HuH-7 (cell line): Measurements from ENCODE around the gene OR52D1.

Experiments used
- DNase-seq: peaks from one replicate; pipeline ENCODE4 v3.0.0; 2011; ENCODE audit warnings: low spot score

OR52D1 gene

DNA sequence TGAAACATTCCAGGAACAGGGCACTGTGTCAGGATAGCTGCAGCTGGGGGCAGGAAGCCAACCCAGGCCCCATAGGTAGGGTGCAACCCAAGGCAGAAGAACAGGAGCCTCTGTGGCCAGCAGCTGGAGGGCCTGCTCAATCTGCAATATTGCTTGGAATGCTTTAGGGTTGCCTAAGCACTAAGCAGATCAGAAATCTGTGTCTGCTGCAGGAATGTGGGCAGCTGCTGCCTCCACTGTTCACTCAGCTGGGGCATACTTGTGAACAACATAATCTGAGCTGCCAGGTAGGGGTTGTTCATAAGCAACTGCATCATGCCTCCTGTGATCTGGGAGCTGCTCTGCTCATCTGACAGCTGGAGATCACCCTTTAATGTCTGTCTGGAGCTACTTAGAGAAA is 26.4 kb downstream of the OR52D1 start:
- no peak for DNase-seq

GRCh38 chr11:5516599-5516998 is 28.1 kb downstream of the OR52D1 start, which contains the start of gene UBQLNL:
TSS of gene UBQLNL (minus strand) at chr11:5516699. CDS start at chr11:5516441, 258 bp downstream.
- DNase-seq = no peak

DNA sequence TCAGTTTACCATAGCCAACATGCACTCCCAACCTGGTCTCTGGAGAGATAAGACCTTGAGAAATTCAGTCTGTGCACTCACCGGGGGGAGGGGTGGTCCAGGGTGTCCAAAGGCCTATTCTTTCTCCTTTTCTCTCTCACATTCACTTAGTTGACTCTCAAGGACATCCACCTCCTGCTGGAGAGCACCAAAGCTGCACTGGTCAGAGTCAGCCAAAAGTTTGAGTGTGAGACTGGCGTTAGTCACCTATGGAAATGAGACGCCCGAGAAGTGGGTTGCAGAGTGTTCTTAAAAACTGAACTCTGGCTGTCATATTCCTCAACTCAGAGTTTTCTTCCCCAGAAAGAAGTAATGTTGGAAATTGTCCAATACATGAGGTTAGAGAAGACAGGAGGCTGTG is 33.1 kb downstream of the OR52D1 start:
- DNase-seq = no peak

DNA sequence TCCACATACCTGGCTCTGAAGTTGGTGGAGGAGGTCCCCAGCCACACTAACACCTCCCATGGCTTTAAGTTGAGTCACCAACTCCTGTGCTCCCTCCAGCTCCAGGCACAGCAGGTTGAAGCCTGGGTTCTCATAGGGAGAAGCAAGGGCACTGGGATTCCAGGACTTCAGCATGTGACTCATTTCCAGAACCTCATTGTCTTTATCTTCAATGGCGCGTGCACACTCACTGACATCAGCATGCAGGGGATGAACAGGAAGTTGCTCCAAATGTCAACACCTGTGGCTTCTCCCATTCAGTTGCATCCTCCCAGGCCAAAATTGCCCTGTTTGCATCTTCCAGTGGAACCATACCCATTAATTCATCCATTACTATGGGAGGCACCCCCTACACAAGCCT is 33.8 kb downstream of the OR52D1 start:
- DNase-seq = no peak

DNA sequence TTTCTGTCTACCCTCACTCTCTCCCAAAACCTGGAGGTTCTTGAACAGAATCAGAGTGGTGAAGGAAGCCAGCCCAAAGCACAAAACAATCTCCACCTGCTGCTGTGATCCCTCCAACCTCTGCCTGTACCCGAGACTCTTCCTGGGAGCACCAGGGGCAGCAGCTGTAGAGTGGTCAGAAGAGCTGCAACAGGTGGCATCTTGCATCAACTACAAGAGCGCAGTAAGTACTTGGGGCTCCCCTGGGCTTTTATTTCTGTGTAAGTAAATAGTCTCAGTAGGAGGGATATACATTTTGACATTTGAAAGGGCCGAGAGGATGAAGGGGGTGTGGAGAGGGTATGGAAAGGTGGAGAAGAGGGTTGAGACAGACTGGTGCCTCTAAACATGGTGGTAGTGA is 36.3 kb downstream of the OR52D1 start:
- DNase-seq = no peak

- no peak for DNase-seq
Measured at GRCh38 chr11:5527716-5528115, 39.2 kb downstream of the OR52D1 start.

DNA sequence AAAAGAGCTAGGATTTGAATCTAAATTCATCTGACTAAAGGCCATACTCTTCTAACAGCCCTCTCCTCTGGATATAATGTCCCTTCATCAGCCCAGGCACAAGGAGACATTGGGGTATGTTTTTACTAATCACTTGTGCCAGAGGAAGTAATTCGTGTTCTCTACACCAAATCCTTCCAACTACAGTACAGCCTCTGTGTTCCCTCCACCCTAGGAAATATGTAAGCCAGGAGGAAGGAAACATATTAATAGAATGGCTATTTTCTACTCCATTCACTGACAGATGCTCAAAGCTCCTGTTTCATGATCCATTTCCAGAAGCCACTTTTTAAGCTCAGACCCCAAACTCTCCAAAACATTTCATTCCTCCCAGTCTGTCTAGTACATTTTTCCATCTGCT is 40.0 kb downstream of the OR52D1 start:
- DNase-seq = no peak

DNA sequence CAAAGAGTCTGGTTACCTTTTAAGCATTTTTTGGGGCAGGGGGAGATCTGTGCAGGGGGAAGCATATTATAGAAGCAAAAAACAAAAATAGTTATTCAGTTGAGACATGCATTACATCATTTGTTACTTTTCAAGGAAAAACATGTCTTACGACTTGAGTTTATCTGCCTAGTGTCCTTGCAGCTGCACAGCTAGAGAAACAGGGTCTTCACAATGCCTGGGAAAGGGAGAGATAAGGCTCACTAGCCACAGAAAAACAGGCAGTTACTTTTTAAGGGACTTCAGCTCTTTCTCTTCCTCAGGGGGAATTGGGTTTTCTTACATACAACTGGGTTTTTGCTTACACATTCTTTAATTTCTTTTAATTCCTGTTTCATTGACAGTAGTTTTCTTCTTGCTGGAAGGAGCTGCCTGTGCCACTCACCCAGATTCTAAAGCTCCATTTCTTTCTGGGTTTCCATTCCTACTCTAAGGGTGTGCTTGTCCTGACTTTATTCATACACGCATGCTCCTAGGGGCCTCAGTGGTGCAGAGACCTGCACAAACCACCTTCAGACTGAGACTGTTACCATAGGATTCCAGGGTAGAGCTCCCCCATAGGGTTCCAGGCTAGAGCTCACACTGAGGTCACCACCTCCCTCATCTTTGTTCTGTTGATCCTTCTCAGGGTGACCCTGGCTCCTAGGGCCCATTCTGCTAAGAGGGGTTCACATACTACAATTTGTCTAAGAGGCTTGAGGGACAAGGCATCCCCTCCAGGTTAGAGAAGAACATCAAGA is 42.8 kb downstream of the OR52D1 start:
- no peak for DNase-seq

DNA sequence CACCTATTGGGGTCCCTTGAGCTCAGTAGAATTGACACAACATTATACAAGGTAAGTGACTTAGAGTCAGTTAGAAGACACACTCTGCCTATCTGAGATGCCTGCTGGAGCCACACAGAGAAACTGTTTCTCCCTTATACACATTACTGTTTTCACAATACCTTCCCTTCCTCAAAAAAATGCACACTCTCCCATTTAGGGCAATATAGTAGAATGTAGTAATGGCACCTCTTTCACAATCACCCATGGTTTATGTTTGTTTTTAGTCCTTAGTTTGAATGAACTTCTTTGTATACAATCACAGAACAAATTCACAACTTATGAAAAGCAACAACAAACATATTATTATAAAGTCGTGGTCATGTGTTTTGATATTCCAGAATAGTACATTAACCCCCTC is 45.6 kb downstream of the OR52D1 start:
- DNase-seq = no peak

DNA sequence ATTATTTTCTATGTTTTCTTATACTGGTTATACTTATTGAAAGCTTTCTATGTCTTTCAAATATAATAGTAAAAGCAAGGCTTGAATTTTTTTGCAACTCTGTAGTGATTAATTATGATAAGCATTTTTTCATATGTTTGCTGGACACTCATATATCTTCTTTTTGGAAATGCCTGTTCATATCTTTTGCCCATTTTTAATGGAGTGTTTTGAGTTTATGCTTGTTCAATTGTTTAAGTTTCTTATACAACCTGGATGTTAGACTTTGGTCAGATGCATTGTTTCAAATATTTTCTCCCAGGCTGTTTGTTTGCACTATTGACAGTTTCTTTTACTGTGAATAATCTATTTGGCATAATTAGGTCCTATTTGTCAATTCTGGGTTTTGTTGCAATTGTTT is 48.0 kb downstream of the OR52D1 start:
- DNase-seq = no peak
